Liver (tissue), 3 donors: ENCODE measurements around the gene UBR3.

ENCODE experiments used
- CTCF ChIP-seq: fragments of 150-350 bp; IDR thresholded peaks from 2 replicates; pipeline ENCODE4 v1.5.1; 2017; ENCODE audit warnings: improper control_type of control experiment, low read depth, low read length; ENCODE audit not compliant: missing input control
- EGR1 ChIP-seq, 2 donors: IDR thresholded peaks; 2 replicates each; pipeline ENCODE4 v1.6.1; 2016 to 2018; ENCODE audit warnings: antibody characterized with exemption in 2 of 2, low read depth in 2 of 2
- FOXA1 ChIP-seq: IDR thresholded peaks from 2 replicates; pipeline ENCODE4 v1.6.1; 2016; ENCODE audit warnings: antibody characterized with exemption
- GABPA ChIP-seq, 2 donors: IDR thresholded peaks in 1 of 2; conservative IDR thresholded peaks in 1 of 2; 2 replicates each; pipeline ENCODE4 v1.6.1; 2016; ENCODE audit warnings: antibody characterized with exemption in 2 of 2, mild to moderate bottlenecking in 1 of 2, moderate library complexity in 1 of 2
- HNF4A ChIP-seq, 2 donors: conservative IDR thresholded peaks; 2 replicates each; pipeline ENCODE4 v1.6.1; 2016; ENCODE audit warnings: antibody characterized with exemption in 2 of 2, mild to moderate bottlenecking in 2 of 2
- RAD21 ChIP-seq, 2 donors: IDR thresholded peaks; 2 replicates each; pipeline ENCODE4 v1.6.1; 2016; ENCODE audit warnings: antibody characterized with exemption in 2 of 2, mild to moderate bottlenecking in 2 of 2
- RXRA ChIP-seq, 2 donors: IDR thresholded peaks; 2 replicates each; pipeline ENCODE4 v1.6.1; 2017 to 2018; ENCODE audit warnings: antibody characterized with exemption in 2 of 2, mild to moderate bottlenecking in 1 of 2
- SP1 ChIP-seq: IDR thresholded peaks from 2 replicates; pipeline ENCODE4 v1.6.1; 2018; ENCODE audit warnings: antibody characterized with exemption, mild to moderate bottlenecking
- TAF1 ChIP-seq: conservative IDR thresholded peaks from 2 replicates; pipeline ENCODE4 v1.6.1; 2016; ENCODE audit warnings: antibody characterized with exemption, mild to moderate bottlenecking
- YY1 ChIP-seq: IDR thresholded peaks from 2 replicates; pipeline ENCODE4 v1.6.1; 2016; ENCODE audit warnings: antibody characterized with exemption, mild to moderate bottlenecking
- donor health status: healthy.
- donor health status: healthy.

- no peak for TF ChIP-seq HNF4A (conservative IDR thresholded peaks at IDR 0.05)
- TF ChIP-seq SP1: no peak
- TF ChIP-seq CTCF: no peak
- no peak for TF ChIP-seq YY1
- no peak for TF ChIP-seq FOXA1
- TF ChIP-seq RXRA (IDR thresholded peaks at IDR 0.05): no peak
- TF ChIP-seq GABPA (IDR thresholded peaks at IDR 0.05 in 1 of 2, conservative IDR thresholded peaks at IDR 0.05 in 1 of 2): no peak
- TF ChIP-seq RAD21 (IDR thresholded peaks at IDR 0.05): no peak
- no peak for TF ChIP-seq EGR1 (IDR thresholded peaks at IDR 0.05; ENCODE audit: low read depth in 2 of 2)
- no peak for TF ChIP-seq TAF1
These were observed 151.8 kb downstream of the UBR3 start for GRCh38 chr2:169979025-169979424.
